Cardiac muscle cell (in vitro differentiated cells and primary cell): Measurements from ENCODE around the gene HDAC4. TPM values are rescaled to one million over a fixed set of nuclear protein-coding genes. Genes with fewer than 3 reads are reported as not detected.

ENCODE experiments used
- DNase-seq, 2 donors: peaks; one replicate each; pipeline versions ENCODE4 v3.0.0 to v3.0.0-alpha.2; 2010 to 2017; ENCODE audit warnings: low read depth in 1 of 2, low spot score in 1 of 2
- H3K27ac ChIP-seq: fragments of 200-600 bp; sonication (generic); 2 replicates; pipeline ENCODE4 v1.5.1; 2016
- H3K27me3 ChIP-seq: fragments of 200-600 bp; sonication (generic); 2 replicates; pipeline ENCODE4 v1.6.0; 2016; ENCODE audit warnings: control low read depth
- H3K36me3 ChIP-seq: fragments of 200-600 bp; sonication (generic); 2 replicates; pipeline ENCODE4 v1.5.1; 2016; ENCODE audit warnings: control low read depth
- H3K4me1 ChIP-seq: fragments of 200-600 bp; sonication (generic); 2 replicates; pipeline ENCODE4 v1.8.1; 2017; ENCODE audit warnings: low read depth, mild to moderate bottlenecking, mixed run types
- H3K4me3 ChIP-seq: fragments of 200-600 bp; sonication (generic); 2 replicates; pipeline ENCODE4 v1.5.1; 2016; ENCODE audit warnings: mild to moderate bottlenecking
- H3K9me3 ChIP-seq: fragments of 200-600 bp; sonication (generic); 2 replicates; pipeline ENCODE4 v1.5.1; 2017; ENCODE audit warnings: low read depth, mild to moderate bottlenecking, control low read depth
- polyA plus RNA-seq: library from polyadenylated mRNA; unstranded; fragments of >200 nt; fragmentation: Nextera tagmentation; extraction: Ambion mirVana; gene quantifications from 2 replicates; pipeline ENCODE4 v1.2.1, GENCODE V29; 2016
- total RNA-seq: library from RNA; depleted of rRNA; stranded (reverse); fragments of >200 nt; gene quantifications from 2 replicates; pipeline ENCODE4 v1.2.3, GENCODE V29; 2016
- TF ChIP-seq, protein P1 (sequence below): IDR thresholded peaks from 2 replicates; pipeline ENCODE4 v1.5.1; 2012; ENCODE audit warnings: low read depth, mild to moderate bottlenecking, low read length

HDAC4 gene
- total and polyA plus RNA-seq, 2 experiments from 2014 or later: 7.0 to 41.6 TPM

DNA sequence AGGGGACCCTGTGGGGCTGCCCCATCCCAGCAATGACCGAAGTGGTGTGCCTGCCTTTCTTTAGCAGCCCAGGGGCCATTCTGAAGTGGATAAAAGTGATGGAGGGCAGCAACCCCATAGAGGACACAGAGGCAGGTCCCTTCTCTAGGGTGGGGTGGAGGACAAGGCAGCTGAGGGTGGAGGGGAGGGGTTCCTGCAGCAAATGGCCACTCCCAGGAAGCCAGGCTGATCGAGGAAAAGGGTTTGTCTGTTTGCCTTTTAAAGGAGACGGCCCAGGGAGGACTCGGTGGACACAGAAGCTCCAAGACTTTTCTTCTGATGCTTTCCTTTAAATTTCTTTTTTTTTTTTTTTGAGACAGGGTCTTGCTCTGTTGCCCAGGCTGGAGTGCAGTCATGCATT lies 280.2 kb downstream of the HDAC4 start:
- Histone ChIP-seq H3K36me3 (peaks cover 8% of the 10 kb centered on the region), H3K9me3 (no peaks in the 10 kb centered on the region), H3K27me3 (no peaks in the 10 kb centered on the region), H3K4me3 (no peak overlapping the region), H3K4me1 (no peaks in the 10 kb centered on the region), H3K27ac (no peak overlapping the region)
- DNase-seq: no peak
- TF ChIP-seq, protein P1, sequence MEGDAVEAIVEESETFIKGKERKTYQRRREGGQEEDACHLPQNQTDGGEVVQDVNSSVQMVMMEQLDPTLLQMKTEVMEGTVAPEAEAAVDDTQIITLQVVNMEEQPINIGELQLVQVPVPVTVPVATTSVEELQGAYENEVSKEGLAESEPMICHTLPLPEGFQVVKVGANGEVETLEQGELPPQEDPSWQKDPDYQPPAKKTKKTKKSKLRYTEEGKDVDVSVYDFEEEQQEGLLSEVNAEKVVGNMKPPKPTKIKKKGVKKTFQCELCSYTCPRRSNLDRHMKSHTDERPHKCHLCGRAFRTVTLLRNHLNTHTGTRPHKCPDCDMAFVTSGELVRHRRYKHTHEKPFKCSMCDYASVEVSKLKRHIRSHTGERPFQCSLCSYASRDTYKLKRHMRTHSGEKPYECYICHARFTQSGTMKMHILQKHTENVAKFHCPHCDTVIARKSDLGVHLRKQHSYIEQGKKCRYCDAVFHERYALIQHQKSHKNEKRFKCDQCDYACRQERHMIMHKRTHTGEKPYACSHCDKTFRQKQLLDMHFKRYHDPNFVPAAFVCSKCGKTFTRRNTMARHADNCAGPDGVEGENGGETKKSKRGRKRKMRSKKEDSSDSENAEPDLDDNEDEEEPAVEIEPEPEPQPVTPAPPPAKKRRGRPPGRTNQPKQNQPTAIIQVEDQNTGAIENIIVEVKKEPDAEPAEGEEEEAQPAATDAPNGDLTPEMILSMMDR: no peak

GRCh38 chr2:239119346-239120126 lies 281.3 kb downstream of the HDAC4 start:
- Histone ChIP-seq H3K4me3 (no peak overlapping the region), H3K27me3 (no peaks in the 10 kb centered on the region), H3K4me1 (no peaks in the 10 kb centered on the region), H3K9me3 (no peaks in the 10 kb centered on the region), H3K36me3 (no peaks in the 10 kb centered on the region), H3K27ac (no peak overlapping the region)
- TF ChIP-seq, protein P1: peak; percentile 4
- DNase-seq: no peak

DNA sequence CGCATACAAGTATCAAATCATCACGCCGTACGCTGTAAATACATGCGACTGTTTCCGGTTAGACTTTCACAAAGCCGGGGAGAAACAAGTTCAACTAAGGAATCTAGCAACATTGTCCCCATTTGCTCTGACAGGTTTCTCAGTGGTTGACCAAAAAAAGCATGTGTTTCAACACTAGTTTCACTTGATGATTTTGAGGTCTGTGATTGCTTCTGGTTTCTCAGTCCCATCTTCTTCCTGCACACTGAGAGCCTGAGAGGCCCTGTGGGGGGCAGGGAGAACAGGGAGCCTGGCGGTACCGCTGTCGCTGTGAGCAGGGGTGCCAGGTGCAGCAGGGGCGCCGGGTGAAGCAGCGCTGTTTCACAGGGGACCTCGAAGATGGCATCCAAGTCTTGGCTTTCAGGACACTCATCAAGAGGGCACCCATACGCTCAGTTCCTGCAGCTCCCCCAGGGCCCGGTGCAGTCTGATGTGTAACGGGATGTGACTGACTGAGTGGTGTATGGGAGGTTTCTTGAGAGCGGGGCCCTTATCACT lies 282.1 kb downstream of the HDAC4 start:
- Histone ChIP-seq H3K36me3 (no peaks in the 10 kb centered on the region), H3K27me3 (no peaks in the 10 kb centered on the region), H3K4me1 (no peaks in the 10 kb centered on the region), H3K27ac (no peak overlapping the region), H3K9me3 (no peaks in the 10 kb centered on the region), H3K4me3 (no peak overlapping the region)
- DNase-seq: no peak
- TF ChIP-seq, protein P1: no peak

GRCh38 chr2:239118264-239118663 lies 282.6 kb downstream of the HDAC4 start:
- Histone ChIP-seq H3K27me3 (no peaks in the 10 kb centered on the region), H3K4me3 (no peak overlapping the region), H3K27ac (no peak overlapping the region), H3K4me1 (no peaks in the 10 kb centered on the region), H3K9me3 (no peaks in the 10 kb centered on the region), H3K36me3 (no peaks in the 10 kb centered on the region)
- DNase-seq: no peak
- TF ChIP-seq, protein P1: no peak

GRCh38 chr2:239117831-239118230 lies 283.0 kb downstream of the HDAC4 start:
- DNase-seq: no peak
- H3K9me3 ChIP-seq: no peaks in the 10 kb centered on the region
- TF ChIP-seq, protein P1: no peak

More at GRCh38 chr2:239117831-239118230, 283.0 kb downstream of the HDAC4 start:
- H3K27me3 ChIP-seq: no peaks in the 10 kb centered on the region
- H3K4me1 ChIP-seq: no peaks in the 10 kb centered on the region
- H3K27ac ChIP-seq: no peak overlapping the region
- no peak overlapping the region for H3K4me3 ChIP-seq
- H3K36me3 ChIP-seq: no peaks in the 10 kb centered on the region
